ENCODE measurements around the gene PNCK. TPM values are rescaled to one million over a fixed set of nuclear protein-coding genes. Genes with fewer than 3 reads are reported as not detected.

PNCK gene
- total and polyA plus RNA-seq, 2 donors (not counting 1 experiment from before 2014, with no cell fraction given) = 0.33 TPM; not detected in 1

DNA sequence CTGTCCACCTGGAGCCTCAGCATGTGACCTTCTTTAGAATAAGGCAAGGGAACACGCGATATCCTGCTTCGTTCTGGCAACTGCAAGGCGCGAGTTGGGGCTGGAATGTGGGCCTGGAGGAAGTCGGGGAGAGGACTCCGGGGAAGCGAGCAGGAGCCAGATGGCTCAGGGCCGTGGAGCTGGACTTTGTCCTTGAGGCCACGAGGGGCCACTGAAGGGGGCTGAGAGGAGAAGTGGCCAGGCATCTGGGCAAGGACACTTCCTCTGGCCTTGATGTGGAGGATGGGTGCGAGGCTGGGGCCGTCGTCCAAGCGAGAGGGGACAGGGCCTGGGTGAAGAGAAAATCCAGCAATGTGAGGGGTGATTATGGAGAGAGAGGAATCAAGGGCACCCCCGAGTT, 38.8 kb downstream of the PNCK start:
- Histone ChIP-seq H3K4me1 (ENCODE audit: control insufficient read depth, extremely low read depth, insufficient read depth, low read length) (no peaks in the 10 kb centered on the region), H3K9me3 (ENCODE audit: control insufficient read depth, insufficient read depth, low read depth, low read length) (no peaks in the 10 kb centered on the region), H3K4me3 (replicated peaks in 1 of 4; ENCODE audit: control extremely low read depth in 1 of 4, insufficient read depth in 1 of 4, low read depth in 3 of 4, low read length in 4 of 4) (no peak overlapping the region), H2AFZ (ENCODE audit: low read length) (no peak overlapping the region), H3K4me2 (ENCODE audit: extremely low read depth, insufficient read depth, low read length) (no peak overlapping the region), H3K27me3 (ENCODE audit: control insufficient read depth, insufficient read depth, low read length) (peaks cover 2% of the 10 kb centered on the region), H3K27ac (ENCODE audit: insufficient read depth, low read length) (no peak overlapping the region), H3K79me2 (ENCODE audit: control insufficient read depth, insufficient read depth, low read length) (no peaks in the 10 kb centered on the region), H3K9ac (ENCODE audit: insufficient read depth, low read length) (no peak overlapping the region), H4K20me1 (ENCODE audit: control insufficient read depth, extremely low read depth, insufficient read depth, low read length) (no peaks in the 10 kb centered on the region), H3K36me3 (ENCODE audit: control insufficient read depth, insufficient read depth, low read length) (no peaks in the 10 kb centered on the region)
- TF ChIP-seq EZH2 (IDR thresholded peaks at IDR 0.05; ENCODE audit: low read length, missing control alignments) = no peak
- TF ChIP-seq, protein P1, sequence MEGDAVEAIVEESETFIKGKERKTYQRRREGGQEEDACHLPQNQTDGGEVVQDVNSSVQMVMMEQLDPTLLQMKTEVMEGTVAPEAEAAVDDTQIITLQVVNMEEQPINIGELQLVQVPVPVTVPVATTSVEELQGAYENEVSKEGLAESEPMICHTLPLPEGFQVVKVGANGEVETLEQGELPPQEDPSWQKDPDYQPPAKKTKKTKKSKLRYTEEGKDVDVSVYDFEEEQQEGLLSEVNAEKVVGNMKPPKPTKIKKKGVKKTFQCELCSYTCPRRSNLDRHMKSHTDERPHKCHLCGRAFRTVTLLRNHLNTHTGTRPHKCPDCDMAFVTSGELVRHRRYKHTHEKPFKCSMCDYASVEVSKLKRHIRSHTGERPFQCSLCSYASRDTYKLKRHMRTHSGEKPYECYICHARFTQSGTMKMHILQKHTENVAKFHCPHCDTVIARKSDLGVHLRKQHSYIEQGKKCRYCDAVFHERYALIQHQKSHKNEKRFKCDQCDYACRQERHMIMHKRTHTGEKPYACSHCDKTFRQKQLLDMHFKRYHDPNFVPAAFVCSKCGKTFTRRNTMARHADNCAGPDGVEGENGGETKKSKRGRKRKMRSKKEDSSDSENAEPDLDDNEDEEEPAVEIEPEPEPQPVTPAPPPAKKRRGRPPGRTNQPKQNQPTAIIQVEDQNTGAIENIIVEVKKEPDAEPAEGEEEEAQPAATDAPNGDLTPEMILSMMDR (conservative IDR thresholded peaks at IDR 0.05 in 1 of 2, IDR thresholded peaks at IDR 0.05 in 1 of 2; ENCODE audit: low read depth in 1 of 2, low read length in 2 of 2) = no peak
- DNase-seq (ENCODE audit: low read depth in 2 of 2) = no peak

DNA sequence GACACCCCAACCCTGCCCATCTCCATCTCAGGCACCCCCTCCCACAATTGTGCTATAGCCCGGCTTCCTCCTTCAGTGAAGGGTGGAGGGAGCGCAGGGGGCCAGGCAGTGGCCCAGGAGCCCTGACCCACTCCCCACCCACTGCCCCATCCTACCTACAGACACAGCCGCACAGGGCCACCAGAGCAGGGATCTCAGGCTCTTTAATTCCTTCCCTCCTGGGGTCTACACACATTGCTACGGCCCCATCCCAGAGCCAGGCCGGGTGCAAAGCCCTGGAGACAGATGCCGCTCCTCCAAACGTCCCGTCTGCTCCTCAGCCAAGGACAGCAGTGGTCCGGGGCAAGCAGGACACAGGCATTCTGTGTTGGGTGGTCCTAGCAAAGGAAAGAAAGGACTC, 39.4 kb downstream of the PNCK start:
- TF ChIP-seq, protein P1 (conservative IDR thresholded peaks at IDR 0.05 in 1 of 2, IDR thresholded peaks at IDR 0.05 in 1 of 2; ENCODE audit: low read depth in 1 of 2, low read length in 2 of 2) = no peak
- TF ChIP-seq EZH2 (IDR thresholded peaks at IDR 0.05; ENCODE audit: low read length, missing control alignments) = no peak
- no peak overlapping the region for H3K27ac ChIP-seq (ENCODE audit: insufficient read depth, low read length)
- no peaks in the 10 kb centered on the region for H3K79me2 ChIP-seq (ENCODE audit: control insufficient read depth, insufficient read depth, low read length)
- no peak overlapping the region for H3K9ac ChIP-seq (ENCODE audit: insufficient read depth, low read length)
- no peaks in the 10 kb centered on the region for H4K20me1 ChIP-seq (ENCODE audit: control insufficient read depth, extremely low read depth, insufficient read depth, low read length)
- H3K4me1 ChIP-seq (ENCODE audit: control insufficient read depth, extremely low read depth, insufficient read depth, low read length) = no peaks in the 10 kb centered on the region
- H2AFZ ChIP-seq (ENCODE audit: low read length) = no peak overlapping the region
- H3K9me3 ChIP-seq (ENCODE audit: control insufficient read depth, insufficient read depth, low read depth, low read length) = no peaks in the 10 kb centered on the region
- no peak for DNase-seq (ENCODE audit: low read depth in 2 of 2)
- no peak overlapping the region for H3K4me2 ChIP-seq (ENCODE audit: extremely low read depth, insufficient read depth, low read length)
- H3K4me3 ChIP-seq (replicated peaks in 1 of 4; ENCODE audit: control extremely low read depth in 1 of 4, insufficient read depth in 1 of 4, low read depth in 3 of 4, low read length in 4 of 4) = no peak overlapping the region
- H3K27me3 ChIP-seq (ENCODE audit: control insufficient read depth, insufficient read depth, low read length) = peaks cover 2% of the 10 kb centered on the region
- H3K36me3 ChIP-seq (ENCODE audit: control insufficient read depth, insufficient read depth, low read length) = no peaks in the 10 kb centered on the region

DNA sequence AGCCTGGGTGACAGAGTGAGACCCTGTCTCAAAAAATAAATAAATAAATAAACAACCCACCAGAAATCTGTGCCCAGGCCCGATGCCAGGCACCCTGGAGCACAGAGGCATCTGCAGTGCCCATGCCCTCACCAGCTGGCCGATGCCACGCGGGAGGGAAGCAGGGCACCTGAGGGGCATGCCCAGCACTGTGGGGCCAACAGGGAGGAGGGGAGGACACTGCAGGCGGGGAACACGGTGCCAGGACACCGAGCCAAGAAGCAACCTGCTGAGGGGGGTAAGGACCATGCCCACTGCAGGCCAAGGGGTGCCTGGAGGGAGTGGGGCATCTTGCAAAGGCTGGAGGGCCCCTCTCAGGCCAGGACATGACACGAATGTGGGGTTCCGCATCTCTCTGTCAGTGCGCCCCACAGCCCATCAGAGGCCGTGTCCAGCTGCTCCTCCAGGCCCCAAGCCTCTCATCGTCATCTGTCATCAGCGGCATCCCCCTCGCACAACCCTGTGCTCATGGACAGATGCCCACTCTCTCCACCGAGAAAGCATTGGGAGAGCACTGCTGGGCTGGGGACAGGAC, 39.9 kb downstream of the PNCK start:
- Histone ChIP-seq H3K79me2 (ENCODE audit: control insufficient read depth, insufficient read depth, low read length) (no peaks in the 10 kb centered on the region), H3K36me3 (ENCODE audit: control insufficient read depth, insufficient read depth, low read length) (no peaks in the 10 kb centered on the region), H2AFZ (ENCODE audit: low read length) (no peak overlapping the region), H3K9me3 (ENCODE audit: control insufficient read depth, insufficient read depth, low read depth, low read length) (no peaks in the 10 kb centered on the region), H3K4me1 (ENCODE audit: control insufficient read depth, extremely low read depth, insufficient read depth, low read length) (no peaks in the 10 kb centered on the region), H3K4me3 (replicated peaks in 1 of 4; ENCODE audit: control extremely low read depth in 1 of 4, insufficient read depth in 1 of 4, low read depth in 3 of 4, low read length in 4 of 4) (no peak overlapping the region), H3K9ac (ENCODE audit: insufficient read depth, low read length) (no peak overlapping the region), H3K4me2 (ENCODE audit: extremely low read depth, insufficient read depth, low read length) (no peak overlapping the region), H3K27me3 (ENCODE audit: control insufficient read depth, insufficient read depth, low read length) (peaks cover 2% of the 10 kb centered on the region), H3K27ac (ENCODE audit: insufficient read depth, low read length) (no peak overlapping the region), H4K20me1 (ENCODE audit: control insufficient read depth, extremely low read depth, insufficient read depth, low read length) (no peaks in the 10 kb centered on the region)
- DNase-seq (ENCODE audit: low read depth in 2 of 2) = no peak
- no peak for TF ChIP-seq EZH2 (IDR thresholded peaks at IDR 0.05; ENCODE audit: low read length, missing control alignments)
- TF ChIP-seq, protein P1 (conservative IDR thresholded peaks at IDR 0.05 in 1 of 2, IDR thresholded peaks at IDR 0.05 in 1 of 2; ENCODE audit: low read depth in 1 of 2, low read length in 2 of 2) = no peak
